ENCODE measurements around the gene UBE2L6.

The UBE2L6 gene

DNA sequence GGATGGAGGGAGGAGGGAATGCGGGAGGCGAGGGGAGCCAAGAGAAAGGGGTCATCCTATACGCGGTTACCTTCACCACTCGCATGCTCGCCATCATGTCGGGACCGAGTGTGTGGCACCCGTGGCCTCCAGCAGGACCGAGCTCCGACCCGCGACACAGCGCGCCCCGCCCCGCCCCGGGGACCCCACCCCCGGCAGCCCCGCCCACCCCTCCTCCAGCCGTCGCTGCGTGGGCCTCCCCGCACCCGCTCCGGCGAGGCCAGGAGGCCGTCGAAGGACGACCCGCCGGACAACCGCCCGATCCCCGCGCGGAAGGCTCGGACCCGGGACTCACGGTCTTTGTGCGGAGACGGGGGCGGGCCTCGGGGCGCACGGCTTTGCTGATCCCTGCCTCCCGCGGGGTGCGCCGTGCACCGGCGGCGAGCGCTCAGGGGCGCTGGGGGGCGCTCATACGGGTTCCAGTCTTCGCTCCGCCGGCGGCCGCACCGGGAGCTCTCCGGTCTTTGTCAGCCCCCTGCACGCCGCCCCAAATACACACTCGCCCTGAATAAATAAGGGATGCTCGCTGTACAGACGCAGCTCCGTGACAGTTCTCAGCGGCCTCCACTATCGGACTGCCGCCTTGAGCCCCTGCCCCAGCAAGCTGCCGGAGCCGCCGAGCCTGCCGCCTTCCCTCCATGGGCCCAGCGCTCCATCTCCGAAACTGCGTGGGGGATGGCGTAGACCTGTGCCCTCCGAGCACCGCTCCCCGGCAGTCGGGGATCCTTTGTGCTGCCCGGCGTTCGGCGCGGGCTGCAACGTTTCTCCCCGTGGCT is at the start of gene UBE2L6:
UBE2L6 (minus strand) TSS at position 158 of the 815 bp plus-strand sequence; CDS start at position 97, 61 bp downstream.
- peak; percentile 43 for DNase-seq

DNA sequence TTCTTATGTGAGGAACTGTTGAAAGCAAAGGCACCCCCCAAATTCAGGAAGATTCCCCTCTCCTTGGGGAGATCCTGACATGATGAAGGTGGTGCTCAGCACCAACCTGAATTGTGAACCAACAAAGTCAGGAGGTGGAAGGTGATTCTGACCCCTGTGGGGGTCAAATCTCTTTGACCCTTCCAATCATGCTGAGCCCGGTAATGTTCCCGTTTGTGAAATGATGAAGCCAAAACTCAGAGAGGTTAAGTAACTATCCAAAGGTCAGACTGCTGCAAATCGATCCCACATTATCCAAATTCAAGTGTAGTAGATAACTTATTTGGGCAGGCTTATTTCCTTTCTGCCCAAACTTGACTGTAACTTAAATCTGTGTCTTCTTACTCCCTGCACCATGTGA is 49.1 kb upstream of the UBE2L6 start:
- DNase-seq = no peak

DNA sequence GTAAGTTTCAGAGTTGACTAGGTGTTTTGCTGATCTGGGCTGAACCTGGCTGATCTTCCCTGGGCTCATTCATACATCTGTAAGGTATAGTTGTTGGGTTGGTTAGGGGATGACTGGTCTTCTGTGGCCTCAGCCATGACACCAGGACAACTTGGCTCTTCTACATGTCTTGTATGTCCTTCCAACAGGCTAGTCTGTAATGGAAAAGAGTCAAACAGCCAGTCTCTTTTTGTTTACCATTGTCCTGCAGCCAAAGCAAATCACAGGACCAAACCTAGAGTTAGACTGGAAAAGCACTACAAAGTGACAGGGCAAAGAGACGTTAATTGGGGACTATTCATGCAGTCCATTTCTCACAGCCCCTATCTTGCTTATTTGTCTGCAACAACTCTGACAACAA is 47.8 kb upstream of the UBE2L6 start:
- no peak for DNase-seq

DNA sequence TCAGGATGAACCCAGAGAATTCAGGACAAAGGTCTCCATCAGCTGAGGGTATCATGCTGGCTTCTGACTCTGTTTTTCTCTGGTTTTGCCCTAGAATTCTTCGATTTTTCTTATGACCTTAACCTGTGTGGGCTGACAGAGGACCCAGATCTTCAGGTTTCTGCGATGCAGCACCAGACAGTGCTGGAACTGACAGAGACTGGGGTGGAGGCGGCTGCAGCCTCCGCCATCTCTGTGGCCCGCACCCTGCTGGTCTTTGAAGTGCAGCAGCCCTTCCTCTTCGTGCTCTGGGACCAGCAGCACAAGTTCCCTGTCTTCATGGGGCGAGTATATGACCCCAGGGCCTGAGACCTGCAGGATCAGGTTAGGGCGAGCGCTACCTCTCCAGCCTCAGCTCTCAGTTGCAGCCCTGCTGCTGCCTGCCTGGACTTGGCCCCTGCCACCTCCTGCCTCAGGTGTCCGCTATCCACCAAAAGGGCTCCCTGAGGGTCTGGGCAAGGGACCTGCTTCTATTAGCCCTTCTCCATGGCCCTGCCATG is 46.8 kb upstream of the UBE2L6 start:
- DNase-seq = no peak

DNA sequence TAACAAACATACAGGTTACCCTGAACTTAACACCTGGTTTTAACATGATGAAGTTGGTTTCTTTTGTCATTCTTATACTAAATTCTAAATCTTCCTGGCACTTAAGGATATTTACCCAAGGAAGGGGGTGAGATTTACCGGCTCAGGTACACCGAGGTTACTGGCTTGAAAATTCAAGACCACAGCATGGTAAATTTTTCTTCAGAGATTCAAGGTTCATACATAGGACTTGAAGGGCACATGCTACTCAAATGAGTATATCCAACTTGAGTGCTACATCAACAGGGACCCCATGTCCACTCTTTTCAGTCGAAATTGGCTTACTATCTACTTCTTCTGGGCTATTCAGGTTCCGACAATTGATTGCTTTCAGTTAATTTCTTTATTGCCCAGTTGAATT is 42.7 kb upstream of the UBE2L6 start:
- DNase-seq = no peak

DNA sequence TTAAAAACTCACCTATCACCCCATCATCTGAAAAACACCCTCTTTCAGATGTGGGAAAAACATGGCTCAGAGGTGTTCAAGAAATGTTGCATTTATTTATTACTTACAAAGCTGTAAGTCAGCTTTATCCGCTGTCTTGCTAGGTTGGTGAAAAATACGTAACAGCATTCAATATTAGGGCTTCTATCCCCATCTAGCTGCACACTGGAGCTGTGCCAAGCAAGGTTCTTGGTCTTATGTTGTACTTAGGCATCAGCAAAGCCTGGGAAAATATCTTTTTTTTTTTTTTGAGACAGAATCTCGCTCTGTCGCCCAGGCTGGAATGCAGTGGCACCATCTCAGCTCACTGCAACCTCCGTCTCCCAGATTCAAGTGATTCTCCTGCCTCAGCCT is 37.6 kb upstream of the UBE2L6 start:
- DNase-seq = no peak

DNA sequence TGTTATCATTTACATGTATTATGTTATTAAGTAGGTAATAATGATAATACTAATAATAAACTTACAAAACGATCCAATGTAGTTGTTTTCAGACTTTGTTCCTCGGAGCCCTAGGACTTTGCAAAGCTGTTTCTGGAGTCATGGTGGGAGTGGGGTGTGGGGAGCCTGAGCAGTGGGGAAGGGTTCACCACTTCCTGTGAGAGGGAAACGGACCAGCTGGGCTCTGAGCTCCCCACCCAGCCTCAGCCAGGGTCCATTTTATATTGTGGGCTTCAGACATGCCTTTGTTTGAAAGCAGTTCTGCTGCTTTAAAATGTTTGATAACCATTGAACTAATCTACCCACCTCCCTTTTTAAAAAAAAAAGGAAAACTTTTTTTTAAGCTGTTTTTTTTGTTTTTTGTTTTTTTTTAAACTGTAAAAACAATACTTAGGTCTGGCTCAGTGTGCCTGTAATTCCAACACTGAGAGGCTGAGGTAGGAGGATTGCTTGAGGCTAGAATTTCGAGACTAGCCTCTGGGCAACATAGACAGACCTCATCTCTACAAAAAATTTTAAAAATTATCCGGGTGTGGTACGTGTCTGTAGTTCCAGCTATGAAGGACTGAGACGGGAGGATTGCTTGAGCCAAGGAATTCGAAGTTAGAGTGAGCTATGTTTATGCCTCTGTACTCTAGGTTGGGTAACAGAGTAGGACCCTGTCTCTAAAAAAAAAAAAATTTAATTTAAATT is 37.0 kb upstream of the UBE2L6 start:
- no peak for DNase-seq

DNA sequence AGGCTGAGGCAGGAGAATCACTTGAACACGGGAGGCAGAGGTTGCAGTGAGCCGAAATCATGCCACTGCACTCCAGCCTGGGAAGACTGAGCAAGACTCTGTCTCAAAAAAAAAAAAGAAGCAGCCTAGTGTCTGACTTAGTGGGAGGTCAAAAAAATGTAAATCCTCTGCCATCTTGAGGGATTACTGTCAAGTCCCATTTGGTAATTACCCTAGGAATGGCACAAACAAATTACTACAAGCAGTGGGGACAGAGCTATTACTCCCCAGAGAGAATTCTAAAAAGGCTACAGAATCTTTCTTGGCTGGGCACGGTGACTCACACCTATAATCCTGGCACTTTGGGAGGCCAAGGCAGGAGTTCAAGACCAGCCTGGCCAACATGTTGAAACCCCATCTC is 33.8 kb upstream of the UBE2L6 start:
- DNase-seq = no peak

DNA sequence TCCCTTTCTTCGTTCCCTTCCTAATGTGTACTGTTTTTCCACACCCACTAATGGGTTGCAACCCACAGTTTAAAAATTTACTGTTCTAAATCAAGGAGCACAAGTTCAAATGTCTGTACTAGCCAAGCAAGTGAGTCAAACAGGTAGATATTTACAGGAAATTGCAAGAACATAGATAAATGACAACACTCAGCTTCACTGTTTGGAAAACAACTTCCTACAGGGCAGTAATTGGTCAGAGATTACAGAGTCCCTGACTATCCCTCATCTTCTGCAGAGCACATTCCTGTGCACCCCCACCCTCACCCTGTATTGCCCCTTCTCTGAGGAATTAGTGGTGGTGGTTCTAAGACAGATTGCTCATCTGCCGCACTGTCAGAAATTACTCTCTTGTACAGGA is 31.9 kb upstream of the UBE2L6 start:
- DNase-seq = no peak

DNA sequence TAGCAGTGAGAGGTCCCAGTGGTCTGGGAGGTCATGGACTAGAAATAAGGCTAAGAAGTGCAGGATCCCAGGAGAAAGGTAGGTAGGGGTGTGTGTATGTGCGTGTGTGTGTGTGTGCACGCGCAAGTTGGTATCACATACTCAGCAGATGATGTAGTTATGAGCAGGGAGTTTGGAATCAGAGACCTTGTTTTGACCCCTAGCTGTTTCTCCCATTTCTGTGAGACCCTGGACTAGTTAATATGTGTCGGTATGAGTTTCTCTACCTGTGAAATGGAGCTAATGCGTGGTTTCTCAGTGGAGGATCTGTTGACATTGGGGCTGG is 31.3 kb upstream of the UBE2L6 start:
- no peak for DNase-seq

DNA sequence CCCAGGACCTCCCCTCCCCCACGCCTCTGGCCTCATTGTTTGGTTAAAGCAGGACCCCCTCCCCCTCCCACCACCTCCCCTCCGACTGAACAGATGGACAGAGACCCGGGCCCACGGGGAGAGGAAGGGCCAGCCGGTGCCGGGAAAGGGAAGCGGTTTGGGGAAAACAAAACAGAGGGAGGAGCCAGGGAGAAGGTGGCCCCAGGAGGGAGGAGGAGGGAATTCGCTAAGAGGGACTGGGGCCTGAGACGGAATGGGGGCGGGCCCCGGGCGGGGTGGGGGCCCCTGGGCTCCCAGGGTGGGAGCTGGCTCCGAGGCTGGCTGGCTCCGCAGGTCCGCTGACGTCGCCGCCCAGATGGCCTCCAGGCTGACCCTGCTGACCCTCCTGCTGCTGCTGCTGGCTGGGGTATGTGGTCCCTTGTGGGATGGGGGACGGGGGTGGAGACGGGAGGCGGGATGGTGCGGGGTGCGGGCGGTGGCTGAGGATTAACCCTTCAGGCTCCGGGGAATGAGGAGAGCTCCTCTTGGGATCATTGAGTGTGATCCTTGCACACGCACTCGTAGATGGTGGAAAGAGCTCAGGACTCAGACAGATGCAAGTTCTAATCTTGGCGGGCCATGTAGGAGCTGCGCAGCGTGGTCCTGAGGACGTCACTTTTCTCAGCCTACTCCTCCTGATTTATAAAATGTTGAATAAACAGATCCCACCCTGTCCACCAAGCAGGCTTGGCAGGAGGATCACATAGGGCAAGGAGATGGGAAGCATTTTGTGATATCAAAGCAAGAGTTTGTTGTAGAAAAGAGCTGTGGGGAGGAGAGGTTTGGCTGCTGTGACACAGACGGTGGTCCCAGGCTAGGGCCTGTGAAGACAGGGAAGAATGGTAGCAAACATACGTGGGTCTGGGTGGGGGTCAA is 30.7 kb upstream of the UBE2L6 start:
- DNase-seq = no peak

DNA sequence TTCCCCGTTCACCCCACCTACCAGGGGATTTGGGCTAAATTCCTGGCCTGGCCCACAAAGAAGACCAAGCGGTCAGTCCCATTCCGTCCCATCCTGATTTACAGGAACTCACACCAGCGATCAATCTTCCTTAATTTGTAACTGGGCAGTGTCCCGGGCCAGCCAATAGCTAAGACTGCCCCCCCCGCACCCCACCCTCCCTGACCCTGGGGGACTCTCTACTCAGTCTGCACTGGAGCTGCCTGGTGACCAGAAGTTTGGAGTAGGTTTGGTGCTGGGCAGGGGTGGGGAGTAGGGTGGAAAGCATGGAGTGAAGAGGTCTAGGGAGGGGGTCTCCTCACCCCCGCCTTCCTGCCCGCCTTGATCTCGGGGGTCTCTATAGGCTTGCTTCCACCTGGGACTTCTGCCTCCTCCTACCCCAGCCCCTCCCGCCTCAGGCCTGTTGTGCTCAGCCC is 30.0 kb upstream of the UBE2L6 start, which contains the start of gene SERPING1:
SERPING1 (plus strand) TSS at position 225 of the 455 bp plus-strand sequence. CDS start 586 bp downstream, outside the sequence.
- no peak for DNase-seq

DNA sequence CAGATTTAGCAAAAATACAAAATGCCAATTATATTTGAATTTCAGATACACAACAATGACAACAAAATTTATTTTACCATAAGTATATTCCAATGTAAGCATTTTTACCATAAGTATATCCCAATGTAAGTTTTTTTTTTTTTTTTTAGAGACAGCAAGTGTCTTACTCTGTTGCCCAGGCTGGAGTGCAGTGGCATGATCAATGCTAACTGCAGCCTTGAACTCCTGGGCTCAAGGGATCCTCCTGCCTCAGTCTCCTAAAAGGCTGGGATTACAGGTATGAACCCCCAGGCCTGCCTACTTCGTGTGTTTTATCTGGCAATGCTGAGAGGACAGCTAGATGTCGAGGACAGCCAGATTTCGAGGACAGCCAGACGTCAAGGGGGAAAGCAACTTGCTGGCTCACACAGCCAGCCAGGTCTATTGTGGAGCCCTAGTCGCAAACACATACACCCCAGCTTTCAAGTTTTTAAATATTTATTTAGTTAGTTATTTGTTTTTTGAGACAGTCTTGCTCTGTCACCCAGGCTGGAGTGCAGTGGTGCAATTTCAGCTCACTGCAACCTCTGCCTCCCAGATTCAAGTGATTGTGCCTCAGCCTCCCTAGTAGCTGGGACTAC is 28.9 kb upstream of the UBE2L6 start:
- no peak for DNase-seq

DNA sequence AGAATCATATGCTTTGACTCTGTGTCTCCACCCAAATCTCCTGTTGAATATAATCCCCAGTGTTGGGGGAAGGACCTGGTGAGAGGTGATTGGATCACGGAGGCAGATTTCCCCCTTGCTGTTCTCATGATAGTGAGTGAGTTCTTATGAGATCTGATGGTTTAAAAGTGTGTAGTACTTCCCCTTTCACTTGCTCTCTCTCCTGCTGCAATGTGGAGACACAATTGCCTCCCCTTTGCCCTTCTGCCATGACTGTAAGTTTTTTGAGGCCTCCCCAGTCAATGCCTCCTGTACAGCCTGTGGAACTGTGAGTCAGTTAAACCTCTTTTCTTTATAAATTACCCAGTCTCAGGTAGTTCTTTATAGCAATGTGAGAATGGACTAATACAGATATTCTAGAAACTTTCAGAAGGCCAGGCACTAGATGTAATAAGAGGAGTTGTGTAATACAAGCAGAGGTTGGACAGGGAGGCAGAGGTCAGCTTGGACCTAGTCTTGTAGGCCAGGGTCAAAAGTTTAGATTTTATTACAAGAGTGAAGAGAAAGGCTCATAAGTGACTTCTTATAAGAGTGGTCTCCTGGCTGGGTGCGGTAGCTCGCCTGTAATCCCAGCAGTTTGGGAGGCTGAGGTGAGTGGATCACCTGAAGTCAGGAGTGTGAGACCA is 20.7 kb upstream of the UBE2L6 start:
- DNase-seq = no peak

DNA sequence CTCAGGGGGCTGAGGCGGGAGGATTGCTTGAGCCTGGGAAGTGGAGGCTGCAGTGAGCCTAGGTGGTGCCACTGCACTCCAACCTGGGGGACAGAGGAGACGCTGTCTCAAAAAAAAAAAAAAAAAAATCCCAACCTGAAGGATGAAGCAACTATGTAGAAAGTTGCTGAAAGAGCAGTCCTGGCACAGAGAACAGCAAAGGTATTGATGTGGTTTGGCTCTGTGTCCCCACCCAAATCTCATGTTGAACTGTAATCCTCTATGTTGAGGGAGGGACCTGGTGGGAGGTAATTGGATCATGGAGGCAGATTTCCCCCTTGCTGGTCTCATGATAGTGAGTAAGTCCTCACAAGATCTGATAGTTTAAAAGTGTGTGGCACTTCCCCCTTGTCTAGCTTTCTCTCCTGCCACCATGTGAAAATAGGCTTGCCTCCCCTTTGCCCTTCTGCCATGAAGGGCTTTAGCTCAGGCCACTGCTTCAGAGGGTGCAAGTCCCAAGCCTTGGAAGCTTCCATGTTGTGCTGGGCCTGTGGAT is 19.3 kb upstream of the UBE2L6 start:
- DNase-seq = no peak

DNA sequence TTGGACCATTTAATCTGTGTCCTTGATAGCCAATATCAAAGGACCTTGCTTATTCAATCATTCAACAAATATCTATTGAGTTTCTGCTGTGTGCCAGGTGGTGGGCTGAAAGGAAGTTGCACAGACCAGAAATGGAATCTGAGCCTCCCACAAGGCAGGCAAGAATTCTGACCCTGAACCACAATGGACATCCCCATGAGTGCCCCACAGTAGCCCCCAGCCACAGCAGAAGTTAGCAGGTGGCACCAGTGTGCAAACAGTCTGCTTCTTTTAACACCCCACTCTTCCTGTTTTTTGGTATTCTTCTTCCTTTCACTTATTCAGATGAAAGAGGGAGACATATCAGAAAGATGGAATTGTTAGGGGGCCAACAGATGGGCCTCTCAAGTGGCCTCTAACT is 17.8 kb upstream of the UBE2L6 start:
- no peak for DNase-seq

DNA sequence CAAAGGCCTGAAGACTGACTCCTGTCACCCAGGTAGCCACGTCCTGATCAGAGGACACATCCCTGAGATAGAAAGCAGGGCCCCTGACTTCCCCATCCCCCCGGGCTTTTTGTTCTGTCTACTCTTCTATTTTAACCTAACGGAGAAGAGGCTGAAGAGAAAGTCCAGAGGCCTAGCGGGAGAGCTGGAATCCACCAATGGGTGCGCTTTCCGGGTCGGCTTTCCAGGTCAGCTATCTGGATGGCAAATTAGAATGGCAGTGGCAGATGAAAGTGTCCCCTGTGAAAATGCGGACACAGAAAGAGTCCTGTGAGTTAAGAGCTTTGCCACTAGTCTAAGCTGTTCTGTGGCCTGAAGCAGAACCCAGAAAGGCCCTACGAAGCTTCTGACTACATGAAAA is 16.9 kb upstream of the UBE2L6 start:
- DNase-seq = no peak

DNA sequence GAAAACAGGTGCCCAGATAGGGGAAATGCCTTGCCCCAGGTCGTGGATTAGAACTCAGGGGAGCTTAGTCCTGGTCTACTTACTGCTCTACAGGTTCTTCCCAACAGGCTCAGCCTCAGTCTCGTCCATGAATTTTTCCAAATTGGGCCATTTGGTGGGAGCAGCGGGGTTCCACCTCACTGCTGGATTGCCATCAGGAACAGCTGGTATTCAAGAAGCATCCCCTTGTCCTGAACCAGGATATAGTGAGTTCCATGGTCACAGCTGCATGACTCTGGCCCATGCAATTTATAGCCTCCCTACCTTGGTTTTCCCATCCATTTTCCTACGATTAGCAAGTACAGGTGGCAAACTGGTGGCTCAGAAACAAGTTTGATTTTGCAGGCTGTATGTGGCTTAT is 6.6 kb upstream of the UBE2L6 start:
- no peak for DNase-seq

DNA sequence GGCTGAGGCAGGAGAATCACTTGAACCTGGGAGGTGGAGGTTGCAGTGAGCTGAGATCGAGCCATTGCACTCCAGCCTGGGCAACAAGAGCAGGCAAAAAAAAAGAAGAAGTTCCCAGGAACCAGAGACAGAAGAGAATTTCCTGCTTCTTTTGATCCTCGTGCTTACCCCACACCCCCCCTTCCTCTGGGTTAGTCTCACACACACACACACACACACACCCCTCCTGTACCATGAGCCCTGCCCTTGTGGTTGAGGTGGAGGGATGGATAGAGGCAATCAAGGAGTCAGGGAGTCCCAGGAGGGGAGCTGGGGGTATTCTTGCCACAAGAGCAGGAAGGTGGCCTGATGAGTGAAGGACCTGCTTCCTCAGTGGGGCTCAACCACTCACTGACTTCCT is 4.1 kb upstream of the UBE2L6 start:
- no peak for DNase-seq

DNA sequence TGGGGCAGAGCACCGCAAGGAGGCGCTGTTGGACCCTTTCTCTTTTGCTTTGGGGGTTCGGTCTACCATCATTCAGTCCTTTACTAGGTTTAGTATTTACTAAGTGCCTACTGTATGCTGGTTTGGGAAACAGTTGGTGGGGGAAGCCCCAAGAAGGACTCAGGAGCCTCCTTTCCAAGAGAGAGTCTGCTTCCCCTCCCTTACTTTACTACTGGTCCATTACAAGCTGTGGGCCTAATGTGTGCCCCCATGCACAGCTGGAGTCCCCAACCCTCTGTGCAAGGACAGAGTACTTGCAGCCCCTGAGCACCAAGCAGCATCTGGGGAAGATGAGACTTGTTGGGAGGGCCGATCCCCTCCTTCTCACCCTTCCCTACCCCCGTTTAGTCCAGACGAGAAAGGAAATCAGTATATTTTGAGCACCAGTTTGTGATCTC is 876 bp upstream of the UBE2L6 start:
- DNase-seq = no peak

DNA sequence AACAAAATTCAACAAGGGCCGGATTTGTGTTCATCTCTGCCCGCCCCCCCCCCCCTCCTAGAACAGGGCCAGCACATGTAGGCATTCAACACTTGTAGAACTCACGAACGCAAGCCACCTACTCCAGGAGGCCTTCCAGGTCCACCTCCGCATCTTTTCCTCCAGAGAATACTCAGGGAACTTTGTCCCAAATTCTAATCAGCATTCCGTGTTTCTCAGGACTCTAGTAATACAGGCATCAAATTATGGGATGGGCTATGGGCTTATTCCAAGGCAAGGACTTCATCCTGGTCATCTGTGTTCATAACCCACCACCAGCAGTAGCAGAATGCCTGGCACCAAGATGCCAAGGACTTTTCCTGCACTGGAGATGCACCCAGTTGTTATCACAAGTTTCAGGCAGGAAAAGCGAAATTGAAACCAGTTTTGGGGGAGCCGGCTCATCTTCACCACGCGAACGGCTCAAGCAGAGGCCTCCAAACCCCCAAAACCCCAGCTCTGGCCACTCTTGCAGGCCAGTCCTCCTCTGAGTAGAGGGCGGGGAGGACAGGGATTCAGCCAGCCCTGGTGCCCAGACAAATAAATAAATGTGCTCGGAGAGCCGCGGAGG is 462 bp downstream of the UBE2L6 start:
- DNase-seq = peak; percentile 0

Measured in NCI-H510A treated with DMSO at 0.1 percent for 48 hours (cell line).